Measurements from ENCODE around the gene SRP9. TPM values are rescaled to one million over a fixed set of nuclear protein-coding genes. Genes with fewer than 3 reads are reported as not detected.
A peak's percentile ranks its signal among the peaks of the same experiment; 100 is the strongest.

SRP9 gene
- total and polyA plus RNA-seq, 8 donors: 195 to 428 (median 382) TPM

DNA sequence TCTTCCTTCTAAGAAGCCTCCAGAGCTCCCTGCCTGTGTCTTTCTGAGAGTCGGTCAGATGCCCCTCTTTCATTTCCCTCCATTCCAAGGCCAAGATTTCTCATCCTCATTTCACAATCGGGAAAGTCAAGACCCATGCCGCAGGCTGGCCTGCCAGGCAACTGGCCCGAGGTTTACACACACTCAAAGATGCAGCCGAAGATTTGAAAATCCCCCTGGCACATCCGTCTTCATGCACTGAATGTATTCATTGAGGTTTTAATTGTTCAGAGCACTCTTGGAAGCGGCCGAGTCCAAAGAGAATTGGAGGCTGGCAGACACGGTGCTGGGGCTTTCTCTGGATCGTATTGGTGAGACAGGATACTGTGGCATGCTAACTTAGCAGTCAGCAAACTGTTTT, 29.1 kb upstream of the SRP9 start:
- TF ChIP-seq, protein P1, sequence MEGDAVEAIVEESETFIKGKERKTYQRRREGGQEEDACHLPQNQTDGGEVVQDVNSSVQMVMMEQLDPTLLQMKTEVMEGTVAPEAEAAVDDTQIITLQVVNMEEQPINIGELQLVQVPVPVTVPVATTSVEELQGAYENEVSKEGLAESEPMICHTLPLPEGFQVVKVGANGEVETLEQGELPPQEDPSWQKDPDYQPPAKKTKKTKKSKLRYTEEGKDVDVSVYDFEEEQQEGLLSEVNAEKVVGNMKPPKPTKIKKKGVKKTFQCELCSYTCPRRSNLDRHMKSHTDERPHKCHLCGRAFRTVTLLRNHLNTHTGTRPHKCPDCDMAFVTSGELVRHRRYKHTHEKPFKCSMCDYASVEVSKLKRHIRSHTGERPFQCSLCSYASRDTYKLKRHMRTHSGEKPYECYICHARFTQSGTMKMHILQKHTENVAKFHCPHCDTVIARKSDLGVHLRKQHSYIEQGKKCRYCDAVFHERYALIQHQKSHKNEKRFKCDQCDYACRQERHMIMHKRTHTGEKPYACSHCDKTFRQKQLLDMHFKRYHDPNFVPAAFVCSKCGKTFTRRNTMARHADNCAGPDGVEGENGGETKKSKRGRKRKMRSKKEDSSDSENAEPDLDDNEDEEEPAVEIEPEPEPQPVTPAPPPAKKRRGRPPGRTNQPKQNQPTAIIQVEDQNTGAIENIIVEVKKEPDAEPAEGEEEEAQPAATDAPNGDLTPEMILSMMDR (IDR thresholded peaks at IDR 0.05): no peak
- Histone ChIP-seq H3K27me3 (no peaks in the 10 kb centered on the region), H3K9me3 (no peaks in the 10 kb centered on the region), H3K27ac (peak overlapping the region in 1 of 2 donors; percentile 5), H3K36me3 (no peaks in the 10 kb centered on the region), H3K4me3 (no peak overlapping the region), H3K4me1 (peaks cover 11% of the 10 kb centered on the region in 2 donors)
- intact Hi-C loops (cut with DNase I): no loop called here
- DNase-seq (no peak), ATAC-seq (no peak)

DNA sequence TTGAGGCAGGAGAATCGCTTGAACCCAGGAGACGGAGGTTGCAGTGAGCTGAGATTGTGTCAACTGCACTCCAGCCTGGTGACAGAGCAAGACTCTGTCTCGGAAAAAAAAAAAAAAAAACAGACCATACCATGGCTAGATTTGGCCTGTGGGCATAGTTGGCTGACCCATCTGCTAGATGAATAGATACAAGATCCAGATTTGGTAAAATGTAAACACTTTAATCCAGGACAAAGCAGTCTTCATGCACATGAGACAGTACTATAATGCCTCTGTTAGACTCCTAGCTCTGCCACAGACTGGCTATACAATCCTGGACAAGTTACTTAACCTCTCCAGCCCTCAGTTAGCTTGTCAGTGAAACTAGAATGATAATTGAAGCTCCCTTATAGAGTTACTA, 27.9 kb upstream of the SRP9 start:
- intact Hi-C loops (cut with DNase I): no loop called here
- H3K4me3 ChIP-seq: no peak overlapping the region
- TF ChIP-seq, protein P1 (IDR thresholded peaks at IDR 0.05): no peak
- no peaks in the 10 kb centered on the region for H3K9me3 ChIP-seq
- no peaks in the 10 kb centered on the region for H3K36me3 ChIP-seq
- no peak for DNase-seq
- H3K4me1 ChIP-seq: peaks cover 11 to 21% of the 10 kb centered on the region in 2 donors
- no peaks in the 10 kb centered on the region for H3K27me3 ChIP-seq
- no peak for ATAC-seq
- no peak overlapping the region for H3K27ac ChIP-seq

DNA sequence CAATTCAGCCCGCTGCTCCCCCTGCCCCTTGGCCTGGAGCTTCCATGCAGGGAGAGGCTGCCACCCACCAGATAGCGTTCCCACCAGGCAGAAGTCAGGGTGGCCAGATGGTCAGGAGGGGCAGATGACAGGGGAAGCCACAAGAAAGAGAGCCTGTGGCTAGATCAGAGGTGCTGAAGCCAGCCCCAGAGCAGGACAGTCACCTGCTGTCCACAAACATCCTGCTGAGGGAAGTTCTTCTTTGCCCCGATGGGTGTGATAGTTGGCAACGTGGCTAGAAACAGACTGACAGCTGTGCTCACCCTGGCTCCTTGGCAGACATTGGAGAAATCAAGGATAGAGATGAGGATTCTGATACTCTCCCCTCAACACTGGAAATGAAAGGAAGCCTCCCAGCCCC, 27.2 kb upstream of the SRP9 start:
- H3K4me1 ChIP-seq: peaks cover 18 to 28% of the 10 kb centered on the region in 2 donors
- no peak overlapping the region for H3K4me3 ChIP-seq
- no peak overlapping the region for H3K27ac ChIP-seq
- TF ChIP-seq, protein P1 (IDR thresholded peaks at IDR 0.05): no peak
- intact Hi-C loops (cut with DNase I): no loop called here
- DNase-seq: no peak
- no peak for ATAC-seq
- no peaks in the 10 kb centered on the region for H3K9me3 ChIP-seq
- no peaks in the 10 kb centered on the region for H3K27me3 ChIP-seq
- no peaks in the 10 kb centered on the region for H3K36me3 ChIP-seq

DNA sequence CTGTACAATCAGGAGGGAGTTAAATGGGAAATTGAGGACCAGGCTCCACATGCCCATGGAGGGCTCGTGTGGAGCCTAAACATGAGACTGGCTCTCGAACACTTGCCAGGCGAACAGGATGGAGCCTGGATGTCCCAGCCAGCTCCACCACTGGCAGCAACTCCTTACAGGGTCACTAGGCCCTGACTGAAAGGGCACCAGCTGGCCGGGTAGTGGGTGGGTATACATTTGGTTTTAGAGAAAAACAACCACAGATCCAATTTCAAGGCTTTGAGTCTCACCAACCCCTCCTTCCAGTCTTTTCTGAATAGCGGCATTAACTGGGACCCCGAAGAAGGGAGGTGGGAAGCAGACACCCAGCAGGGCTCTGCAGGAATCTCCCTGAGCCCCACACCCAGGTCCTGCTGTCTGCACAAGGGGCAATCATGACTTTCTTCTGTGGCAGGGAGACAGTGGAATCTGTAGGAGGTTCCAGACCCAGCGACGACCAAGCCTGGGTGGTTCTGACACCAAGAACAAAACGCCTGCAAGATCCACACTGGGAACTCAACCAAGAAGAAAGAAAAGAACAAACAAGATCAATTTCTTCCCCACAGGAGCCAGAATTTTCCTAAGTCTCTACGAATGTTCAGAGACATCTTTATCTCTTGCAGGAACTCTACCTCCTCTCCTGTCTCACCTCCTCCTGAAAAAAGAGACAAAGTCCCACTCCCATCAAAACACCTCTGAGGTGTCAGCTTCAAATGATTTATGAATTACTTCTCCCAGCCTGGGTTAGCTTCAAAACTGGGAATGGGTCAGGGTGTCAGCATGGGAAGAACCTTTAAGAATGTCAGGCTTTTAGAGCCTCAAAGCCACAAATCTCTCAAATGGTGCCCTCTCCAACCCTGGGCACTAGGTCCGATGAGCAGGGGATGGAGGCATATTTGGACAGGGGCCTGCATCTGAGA, 26.5 kb upstream of the SRP9 start:
- Histone ChIP-seq H3K27me3 (no peaks in the 10 kb centered on the region), H3K36me3 (no peaks in the 10 kb centered on the region), H3K4me1 (peaks cover 22 to 35% of the 10 kb centered on the region in 2 donors), H3K4me3 (no peak overlapping the region), H3K27ac (no peak overlapping the region), H3K9me3 (no peaks in the 10 kb centered on the region)
- no peak for DNase-seq
- TF ChIP-seq, protein P1 (IDR thresholded peaks at IDR 0.05): no peak
- intact Hi-C loops (cut with DNase I): no loop called here
- no peak for ATAC-seq

DNA sequence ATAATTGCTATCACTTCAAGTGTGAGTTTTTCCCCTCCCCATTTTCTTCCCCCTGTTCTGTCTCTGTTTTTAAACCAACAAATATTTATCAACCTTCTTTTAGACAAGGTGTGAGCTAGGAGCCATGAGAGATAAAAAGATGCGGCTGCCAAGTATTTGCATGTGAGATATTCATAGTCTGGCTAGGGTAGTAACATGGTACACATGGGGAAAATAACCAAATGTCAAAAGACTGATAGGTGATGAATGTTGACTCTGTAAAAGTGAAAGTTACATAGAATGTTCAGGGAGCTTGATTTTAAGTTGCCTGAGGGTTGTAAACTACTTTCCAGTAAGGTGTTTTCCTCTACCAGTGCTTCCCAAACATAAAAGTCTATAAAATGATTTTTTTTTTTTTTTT, 25.4 kb upstream of the SRP9 start:
- H3K4me1 ChIP-seq: peaks cover 18 to 34% of the 10 kb centered on the region in 2 donors
- no peaks in the 10 kb centered on the region for H3K36me3 ChIP-seq
- no peaks in the 10 kb centered on the region for H3K27me3 ChIP-seq
- intact Hi-C loops (cut with DNase I): no loop called here
- TF ChIP-seq, protein P1 (IDR thresholded peaks at IDR 0.05): no peak
- H3K27ac ChIP-seq: no peak overlapping the region
- DNase-seq (no peak), ATAC-seq (no peak)
- H3K4me3 ChIP-seq: no peak overlapping the region
- no peaks in the 10 kb centered on the region for H3K9me3 ChIP-seq

Data from left lung (tissue), 10 donors.